Neural crest cell (in vitro differentiated cells): ENCODE measurements around the gene SLC7A9. TPM values are rescaled to one million over a fixed set of nuclear protein-coding genes. Genes with fewer than 3 reads are reported as not detected.

ENCODE experiments used
- DNase-seq: peaks from one replicate; pipeline ENCODE4 v3.0.0; 2021; ENCODE audit warnings: low read depth, mixed read lengths, low spot score
- H3K27ac Mint-ChIP-seq: one replicate; pipeline ENCODE4 v1.8.0; 2021; ENCODE audit warnings: mild to moderate bottlenecking, mixed read lengths; ENCODE audit not compliant: unreplicated experiment
- H3K27me3 Mint-ChIP-seq: 2 replicates; pipeline ENCODE4 v1.8.0; 2021; ENCODE audit warnings: low read depth, mild to moderate bottlenecking, mixed read lengths
- H3K36me3 Mint-ChIP-seq: 2 replicates; pipeline ENCODE4 v1.8.0; 2021; ENCODE audit warnings: low read depth, mild to moderate bottlenecking, mixed read lengths
- H3K4me1 Mint-ChIP-seq: 2 replicates; pipeline ENCODE4 v1.8.0; 2021; ENCODE audit warnings: mixed read lengths
- H3K4me3 Mint-ChIP-seq: one replicate; pipeline ENCODE4 v1.8.0; 2021; ENCODE audit warnings: mild to moderate bottlenecking, mixed read lengths
- H3K9me3 Mint-ChIP-seq: 2 replicates; pipeline ENCODE4 v1.8.0; 2021; ENCODE audit warnings: mixed read lengths
- CTCF ChIP-seq: fragments of 200-600 bp; sonication (generic); conservative IDR thresholded peaks from 2 replicates; pipeline ENCODE4 v1.5.0; 2021; ENCODE audit warnings: antibody characterized with exemption, mild to moderate bottlenecking
- total RNA-seq: library from RNA; stranded (reverse); gene quantifications from 2 replicates; pipeline ENCODE4 v1.2.1, GENCODE V29; 2021

Gene SLC7A9
- total RNA-seq, 1 donor from 2014 or later: 0.49 TPM

DNA sequence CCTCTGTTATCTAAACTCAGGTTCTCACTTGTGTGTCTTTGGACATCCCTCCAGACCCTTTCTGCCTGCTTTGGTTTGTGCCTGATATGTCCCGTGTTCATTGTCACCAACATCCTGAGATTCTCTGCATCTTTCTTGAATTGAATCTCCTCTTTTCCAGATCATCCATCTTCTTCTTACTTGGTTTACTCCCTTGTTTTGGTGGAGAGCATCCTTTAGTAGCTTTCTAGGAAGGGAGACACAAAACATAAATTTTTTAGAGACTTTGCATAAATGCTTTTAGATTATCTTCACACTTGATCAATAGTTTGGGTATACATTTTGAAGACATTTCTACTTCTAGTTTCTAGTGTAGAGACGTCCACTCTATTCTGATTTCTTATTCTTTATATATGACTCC, 88.3 kb downstream of the SLC7A9 start:
- no peak for DNase-seq
- no peak overlapping the region for H3K4me3 Mint-ChIP-seq
- no peaks in the 10 kb centered on the region for H3K4me1 Mint-ChIP-seq
- TF ChIP-seq CTCF: no peak
- H3K36me3 Mint-ChIP-seq: peaks cover 6% of the 10 kb centered on the region
- H3K27me3 Mint-ChIP-seq: peaks cover 6% of the 10 kb centered on the region
- no peak overlapping the region for H3K27ac Mint-ChIP-seq
- peaks cover 11% of the 10 kb centered on the region for H3K9me3 Mint-ChIP-seq

Other genes starting within 250 kb of the SLC7A9 start
- gene ANKRD27, start 194.6 kb downstream of the SLC7A9 start, total RNA-seq: 24.5 and 25.1 TPM in 2 replicates
- gene RGS9BP, start 193.9 kb downstream of the SLC7A9 start, total RNA-seq: not detected in 2 replicates
- 11.1 and 12.5 TPM in 2 replicates for gene NUDT19, start 177.9 kb downstream of the SLC7A9 start, total RNA-seq
- gene TDRD12, start 150.0 kb downstream of the SLC7A9 start, total RNA-seq: 0.21 and 0.30 TPM in 2 replicates
- gene CEP89, start 102.2 kb upstream of the SLC7A9 start, total RNA-seq: 47.0 and 50.8 TPM in 2 replicates
- gene FAAP24, start 102.5 kb upstream of the SLC7A9 start, total RNA-seq: 5.5 and 6.9 TPM in 2 replicates
- 10.2 and 11.3 TPM in 2 replicates for gene RHPN2, start 195.1 kb upstream of the SLC7A9 start, total RNA-seq
- gene GPATCH1, start 211.4 kb upstream of the SLC7A9 start, total RNA-seq: 12.9 TPM in 2 replicates